GM18873 (cell line): Measurements from ENCODE around the gene HRCT1.
"Not testable (repeated sequence)": the region's sequence is repeated elsewhere in the genome, so short reads cannot be mapped to it uniquely, and the experiment has no call there.

Experiments used
- ATAC-seq: cut with Tn5 transposase; IDR thresholded peaks from one replicate; pipeline ENCODE4 v1.9.1; 2021; ENCODE audit warnings: mild to moderate bottlenecking, moderate library complexity, moderate number of reproducible peaks; ENCODE audit not compliant: unreplicated experiment, low FRiP score

HRCT1 gene

GRCh38 chr9:35905912-35906679, at the start of gene HRCT1:
TSS of gene HRCT1 (plus strand) at chr9:35906202. CDS start at chr9:35906288, 86 bp downstream.
- no peak for ATAC-seq

- ATAC-seq = no peak
Observed at GRCh38 chr9:35856206-35856605, 49.8 kb upstream of the HRCT1 start.

- no peak for ATAC-seq
Observed at GRCh38 chr9:35856882-35857281, 49.1 kb upstream of the HRCT1 start.

- ATAC-seq = no peak
Observed at GRCh38 chr9:35858458-35858857, 47.5 kb upstream of the HRCT1 start.

- ATAC-seq = no peak
Observed at GRCh38 chr9:35859310-35859989, 46.6 kb upstream of the HRCT1 start.

GRCh38 chr9:35859990-35860339, 46.0 kb upstream of the HRCT1 start:
- no peak for ATAC-seq

GRCh38 chr9:35861161-35861897, 44.7 kb upstream of the HRCT1 start:
- ATAC-seq = no peak

GRCh38 chr9:35862328-35862727, 43.7 kb upstream of the HRCT1 start:
- ATAC-seq = no peak

GRCh38 chr9:35863583-35863982, 42.4 kb upstream of the HRCT1 start:
- ATAC-seq = no peak

GRCh38 chr9:35864695-35865255, 41.2 kb upstream of the HRCT1 start:
- ATAC-seq = no peak

- no peak for ATAC-seq
Observed at GRCh38 chr9:35867538-35867937, 38.5 kb upstream of the HRCT1 start.

GRCh38 chr9:35868933-35869332, 37.1 kb upstream of the HRCT1 start:
- ATAC-seq = no peak

- no peak for ATAC-seq
Observed at GRCh38 chr9:35869621-35870216, 36.3 kb upstream of the HRCT1 start.

GRCh38 chr9:35870351-35870923, 35.6 kb upstream of the HRCT1 start, which contains the start of gene OR13J1:
TSS of gene OR13J1 (minus strand) at chr9:35870401. CDS start at chr9:35870401, 0 bp downstream.
- ATAC-seq = no peak

- ATAC-seq = no peak
Observed at GRCh38 chr9:35871545-35871944, 34.5 kb upstream of the HRCT1 start.

GRCh38 chr9:35872505-35872904, 33.5 kb upstream of the HRCT1 start:
- ATAC-seq = no peak

GRCh38 chr9:35882263-35882848, 23.6 kb upstream of the HRCT1 start:
- ATAC-seq = no peak

GRCh38 chr9:35882996-35883395, 23.0 kb upstream of the HRCT1 start:
- no peak for ATAC-seq

- ATAC-seq = not testable (repeated sequence)
Observed at GRCh38 chr9:35884908-35885307, 21.1 kb upstream of the HRCT1 start.

GRCh38 chr9:35891646-35892045, 14.4 kb upstream of the HRCT1 start:
- ATAC-seq = no peak
